WTC11 (cell line): Measurements from ENCODE around the gene HAND2.

Experiments used
- ELF4 ChIP-seq: sonication (generic); formaldehyde crosslinking; IDR thresholded peaks from 2 replicates; pipeline ENCODE4 v1.8.1; 2022; ENCODE audit warnings: low read depth, mild to moderate bottlenecking, moderate library complexity, missing genetic modification reagents
- ESRRA ChIP-seq: sonication (generic); formaldehyde crosslinking; IDR thresholded peaks from 2 replicates; pipeline ENCODE4 v1.8.1; 2022; ENCODE audit warnings: mild to moderate bottlenecking, missing genetic modification reagents, borderline replicate concordance
- ZNF138 ChIP-seq: sonication (generic); formaldehyde crosslinking; conservative IDR thresholded peaks from 2 replicates; pipeline ENCODE4 v1.8.1; 2022; ENCODE audit warnings: mild to moderate bottlenecking, moderate library complexity, missing genetic modification reagents
- TF ChIP-seq, protein P1 (sequence below): sonication (generic); formaldehyde crosslinking; IDR thresholded peaks from 2 replicates; pipeline ENCODE4 v1.8.1; 2023; ENCODE audit warnings: mild to moderate bottlenecking, missing genetic modification reagents, moderate library complexity
- TF ChIP-seq, protein P2 (sequence below): fragments of 200-600 bp; IDR thresholded peaks from 2 replicates; pipeline ENCODE4 v1.8.0; 2022; ENCODE audit warnings: antibody characterized with exemption

DNA sequence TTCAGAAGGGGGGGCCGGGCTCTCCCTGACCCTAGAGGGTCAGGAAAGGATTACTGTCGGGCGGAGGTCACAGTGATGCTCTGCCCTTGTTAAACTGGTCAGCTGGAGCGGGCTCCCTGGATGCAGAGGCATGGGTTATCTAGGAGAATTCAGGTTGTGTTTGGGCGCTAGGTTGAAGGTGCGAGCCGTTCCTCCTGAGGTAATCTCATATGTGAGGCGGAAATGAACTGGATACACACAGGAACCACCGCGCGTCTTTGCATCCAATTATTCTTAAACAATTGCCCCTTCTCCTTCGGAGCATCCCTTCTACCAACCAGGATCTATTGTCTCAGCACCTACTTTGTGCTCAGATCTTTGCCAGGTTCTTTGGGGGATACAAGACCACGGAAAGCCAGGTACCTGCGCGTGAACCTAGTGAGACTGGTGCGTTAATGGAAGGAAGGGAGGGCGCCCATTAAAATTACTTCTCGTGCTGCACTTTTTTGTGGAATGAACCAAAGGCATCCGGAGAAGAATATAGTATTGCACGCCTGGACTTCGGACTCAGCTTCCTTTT lies 28.4 kb downstream of the HAND2 start:
- TF ChIP-seq, protein P1, sequence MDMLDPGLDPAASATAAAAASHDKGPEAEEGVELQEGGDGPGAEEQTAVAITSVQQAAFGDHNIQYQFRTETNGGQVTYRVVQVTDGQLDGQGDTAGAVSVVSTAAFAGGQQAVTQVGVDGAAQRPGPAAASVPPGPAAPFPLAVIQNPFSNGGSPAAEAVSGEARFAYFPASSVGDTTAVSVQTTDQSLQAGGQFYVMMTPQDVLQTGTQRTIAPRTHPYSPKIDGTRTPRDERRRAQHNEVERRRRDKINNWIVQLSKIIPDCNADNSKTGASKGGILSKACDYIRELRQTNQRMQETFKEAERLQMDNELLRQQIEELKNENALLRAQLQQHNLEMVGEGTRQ (CRISPR knock-in tag), result no peak
- TF ChIP-seq, protein P2, sequence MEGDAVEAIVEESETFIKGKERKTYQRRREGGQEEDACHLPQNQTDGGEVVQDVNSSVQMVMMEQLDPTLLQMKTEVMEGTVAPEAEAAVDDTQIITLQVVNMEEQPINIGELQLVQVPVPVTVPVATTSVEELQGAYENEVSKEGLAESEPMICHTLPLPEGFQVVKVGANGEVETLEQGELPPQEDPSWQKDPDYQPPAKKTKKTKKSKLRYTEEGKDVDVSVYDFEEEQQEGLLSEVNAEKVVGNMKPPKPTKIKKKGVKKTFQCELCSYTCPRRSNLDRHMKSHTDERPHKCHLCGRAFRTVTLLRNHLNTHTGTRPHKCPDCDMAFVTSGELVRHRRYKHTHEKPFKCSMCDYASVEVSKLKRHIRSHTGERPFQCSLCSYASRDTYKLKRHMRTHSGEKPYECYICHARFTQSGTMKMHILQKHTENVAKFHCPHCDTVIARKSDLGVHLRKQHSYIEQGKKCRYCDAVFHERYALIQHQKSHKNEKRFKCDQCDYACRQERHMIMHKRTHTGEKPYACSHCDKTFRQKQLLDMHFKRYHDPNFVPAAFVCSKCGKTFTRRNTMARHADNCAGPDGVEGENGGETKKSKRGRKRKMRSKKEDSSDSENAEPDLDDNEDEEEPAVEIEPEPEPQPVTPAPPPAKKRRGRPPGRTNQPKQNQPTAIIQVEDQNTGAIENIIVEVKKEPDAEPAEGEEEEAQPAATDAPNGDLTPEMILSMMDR, result no peak
- TF ChIP-seq ELF4 (no peak), ESRRA (no peak), ZNF138 (no peak)
